ENCODE data around the gene CERS6.

The CERS6 gene

DNA sequence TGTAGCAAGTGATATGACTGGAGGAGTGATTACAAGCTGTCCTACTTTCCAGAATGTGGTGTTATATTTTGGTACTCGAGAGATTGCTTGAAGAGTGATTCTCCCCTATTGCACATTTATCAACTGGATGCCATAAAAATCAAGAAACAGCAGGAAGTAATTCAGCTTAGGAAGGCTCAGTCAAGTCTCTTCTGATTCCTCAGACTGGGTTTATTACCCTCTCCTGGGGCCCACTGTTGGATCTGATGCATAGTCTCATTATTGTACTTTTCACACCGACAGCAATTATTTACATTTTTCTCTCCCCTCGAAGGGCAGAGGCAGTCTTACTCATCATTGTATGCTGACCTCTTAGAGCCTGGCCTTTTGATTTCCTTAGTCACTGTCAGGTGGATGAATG is 355.6 kb downstream of the CERS6 start:
- TF ChIP-seq, protein P1, sequence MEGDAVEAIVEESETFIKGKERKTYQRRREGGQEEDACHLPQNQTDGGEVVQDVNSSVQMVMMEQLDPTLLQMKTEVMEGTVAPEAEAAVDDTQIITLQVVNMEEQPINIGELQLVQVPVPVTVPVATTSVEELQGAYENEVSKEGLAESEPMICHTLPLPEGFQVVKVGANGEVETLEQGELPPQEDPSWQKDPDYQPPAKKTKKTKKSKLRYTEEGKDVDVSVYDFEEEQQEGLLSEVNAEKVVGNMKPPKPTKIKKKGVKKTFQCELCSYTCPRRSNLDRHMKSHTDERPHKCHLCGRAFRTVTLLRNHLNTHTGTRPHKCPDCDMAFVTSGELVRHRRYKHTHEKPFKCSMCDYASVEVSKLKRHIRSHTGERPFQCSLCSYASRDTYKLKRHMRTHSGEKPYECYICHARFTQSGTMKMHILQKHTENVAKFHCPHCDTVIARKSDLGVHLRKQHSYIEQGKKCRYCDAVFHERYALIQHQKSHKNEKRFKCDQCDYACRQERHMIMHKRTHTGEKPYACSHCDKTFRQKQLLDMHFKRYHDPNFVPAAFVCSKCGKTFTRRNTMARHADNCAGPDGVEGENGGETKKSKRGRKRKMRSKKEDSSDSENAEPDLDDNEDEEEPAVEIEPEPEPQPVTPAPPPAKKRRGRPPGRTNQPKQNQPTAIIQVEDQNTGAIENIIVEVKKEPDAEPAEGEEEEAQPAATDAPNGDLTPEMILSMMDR (IDR thresholded peaks at IDR 0.05; ENCODE audit: control insufficient read depth, insufficient read depth, low read depth, low read length, missing control alignments): no peak
- H3K4me3 ChIP-seq (ENCODE audit: control insufficient read depth, low read depth, low read length): no peak overlapping the region
- DNase-seq (ENCODE audit: low read depth): no peak

DNA sequence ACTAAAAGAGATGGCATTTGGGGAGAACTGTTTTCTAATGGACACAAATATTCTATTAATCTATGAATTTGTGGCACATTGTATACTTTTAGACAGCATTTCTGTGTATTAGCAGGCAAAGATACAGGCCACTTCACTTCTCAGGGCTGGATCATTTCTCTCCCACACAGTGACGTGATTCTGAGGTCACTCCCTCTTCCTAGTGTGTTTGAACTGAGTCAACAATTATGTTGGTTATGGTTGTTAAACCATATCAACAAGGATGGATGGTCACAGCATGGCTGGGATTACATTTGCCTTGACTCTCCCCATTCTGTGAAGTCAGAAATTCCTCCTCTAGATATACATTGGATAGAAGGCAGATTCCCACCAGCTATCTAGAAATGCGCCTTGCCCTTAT is 358.0 kb downstream of the CERS6 start:
- no peak overlapping the region for H3K4me3 ChIP-seq (ENCODE audit: control insufficient read depth, low read depth, low read length)
- DNase-seq (ENCODE audit: low read depth): no peak
- TF ChIP-seq, protein P1 (IDR thresholded peaks at IDR 0.05; ENCODE audit: control insufficient read depth, insufficient read depth, low read depth, low read length, missing control alignments): no peak

DNA sequence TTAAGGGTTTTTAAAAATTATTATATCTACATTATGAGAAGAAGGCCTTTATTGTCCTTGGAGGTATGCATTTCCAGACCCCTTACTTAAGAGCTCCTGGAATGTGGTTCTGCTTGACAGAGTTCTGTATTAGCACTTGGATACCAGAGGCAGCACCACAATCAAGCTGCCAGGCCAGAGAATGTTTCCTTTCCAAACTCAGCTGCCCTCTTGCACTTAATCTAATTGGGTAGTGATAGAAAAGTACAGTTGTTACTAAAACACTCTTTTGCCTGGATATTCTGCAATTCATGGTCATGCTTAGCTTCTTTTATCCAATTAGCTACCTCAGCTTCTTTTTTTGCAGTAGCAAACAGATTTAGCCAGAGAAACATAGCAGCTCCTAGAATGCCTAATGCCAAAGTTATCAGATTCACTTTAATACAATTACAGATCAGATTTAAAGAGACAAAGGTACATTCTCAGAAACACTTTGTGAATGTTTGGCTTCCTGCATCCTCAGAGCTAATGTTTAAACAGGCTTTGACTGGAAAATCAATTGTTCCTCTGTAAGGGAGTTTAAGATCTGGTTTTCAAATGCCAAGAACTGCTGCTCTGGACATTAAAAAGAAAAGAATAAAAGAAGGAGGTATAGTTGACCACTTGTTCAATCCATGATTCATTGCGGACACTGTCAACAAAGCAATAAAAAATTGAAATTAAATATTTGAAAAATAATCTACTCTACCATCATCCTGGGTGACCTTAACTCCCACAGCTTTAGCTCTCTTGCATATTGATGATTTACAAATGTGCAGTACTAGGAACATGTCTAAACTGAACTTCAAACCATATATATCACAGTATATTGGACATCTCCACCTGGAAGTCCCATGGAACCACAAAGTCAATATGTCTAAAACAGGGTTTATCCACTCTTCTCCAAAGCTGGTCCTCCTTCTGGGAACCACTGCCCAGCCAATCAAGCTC is 359.2 kb downstream of the CERS6 start:
- TF ChIP-seq, protein P1 (IDR thresholded peaks at IDR 0.05; ENCODE audit: control insufficient read depth, insufficient read depth, low read depth, low read length, missing control alignments): no peak
- no peak overlapping the region for H3K4me3 ChIP-seq (ENCODE audit: control insufficient read depth, low read depth, low read length)
- no peak for DNase-seq (ENCODE audit: low read depth)

DNA sequence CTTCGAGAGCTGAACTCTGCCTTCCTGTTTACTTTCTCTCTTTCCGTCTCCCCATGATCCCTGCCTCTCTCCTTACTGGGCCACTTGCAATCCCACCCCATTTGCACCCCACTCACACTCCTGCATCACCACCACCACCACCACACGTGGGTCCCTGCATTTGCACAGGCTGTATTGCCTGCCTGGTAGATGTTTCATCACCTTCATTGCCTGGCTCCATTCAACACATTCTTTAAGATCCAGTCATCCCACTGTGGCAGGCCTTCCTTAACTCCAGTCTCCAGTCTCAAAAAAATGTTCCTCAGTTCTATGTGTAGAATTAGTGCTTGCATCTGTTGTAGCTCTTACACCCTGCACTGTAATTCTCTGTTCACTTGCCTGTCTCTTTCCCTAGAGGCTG is 360.3 kb downstream of the CERS6 start:
- DNase-seq (ENCODE audit: low read depth): peak; percentile 73
- no peak overlapping the region for H3K4me3 ChIP-seq (ENCODE audit: control insufficient read depth, low read depth, low read length)
- TF ChIP-seq, protein P1 (IDR thresholded peaks at IDR 0.05; ENCODE audit: control insufficient read depth, insufficient read depth, low read depth, low read length, missing control alignments): no peak

DNA sequence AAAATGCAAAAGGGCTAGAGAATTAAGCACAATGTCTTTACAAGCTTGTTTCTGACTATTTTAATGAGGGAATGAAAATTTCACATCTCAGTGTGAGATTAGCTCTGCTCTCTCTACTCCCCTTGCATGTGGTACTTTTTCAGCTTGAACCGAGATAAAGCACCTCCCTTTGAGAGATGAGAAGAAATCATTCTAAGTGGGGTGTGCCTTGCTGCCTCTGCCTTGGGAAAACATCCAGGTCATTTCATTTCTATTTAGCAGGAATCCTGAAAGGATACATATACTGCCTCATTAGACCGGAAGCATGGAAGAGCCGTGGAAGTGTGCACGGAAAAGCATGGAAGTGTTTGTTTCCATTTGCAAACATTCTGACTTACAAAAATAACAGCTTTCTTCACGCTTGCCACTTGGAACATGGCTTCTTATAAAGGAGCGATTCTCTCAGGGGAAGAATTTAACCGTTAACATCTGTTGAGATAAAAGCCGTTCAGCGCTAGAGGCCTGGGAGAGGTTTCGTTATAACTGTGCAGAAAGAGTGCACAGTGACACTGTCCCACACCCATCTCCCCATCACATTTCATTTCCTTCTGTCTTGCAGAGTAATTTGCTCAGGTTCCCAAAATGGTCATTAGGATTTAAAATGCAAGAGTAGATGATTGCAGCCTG is 363.1 kb downstream of the CERS6 start:
- no peak overlapping the region for H3K4me3 ChIP-seq (ENCODE audit: control insufficient read depth, low read depth, low read length)
- TF ChIP-seq, protein P1 (IDR thresholded peaks at IDR 0.05; ENCODE audit: control insufficient read depth, insufficient read depth, low read depth, low read length, missing control alignments): no peak
- no peak for DNase-seq (ENCODE audit: low read depth)

DNA sequence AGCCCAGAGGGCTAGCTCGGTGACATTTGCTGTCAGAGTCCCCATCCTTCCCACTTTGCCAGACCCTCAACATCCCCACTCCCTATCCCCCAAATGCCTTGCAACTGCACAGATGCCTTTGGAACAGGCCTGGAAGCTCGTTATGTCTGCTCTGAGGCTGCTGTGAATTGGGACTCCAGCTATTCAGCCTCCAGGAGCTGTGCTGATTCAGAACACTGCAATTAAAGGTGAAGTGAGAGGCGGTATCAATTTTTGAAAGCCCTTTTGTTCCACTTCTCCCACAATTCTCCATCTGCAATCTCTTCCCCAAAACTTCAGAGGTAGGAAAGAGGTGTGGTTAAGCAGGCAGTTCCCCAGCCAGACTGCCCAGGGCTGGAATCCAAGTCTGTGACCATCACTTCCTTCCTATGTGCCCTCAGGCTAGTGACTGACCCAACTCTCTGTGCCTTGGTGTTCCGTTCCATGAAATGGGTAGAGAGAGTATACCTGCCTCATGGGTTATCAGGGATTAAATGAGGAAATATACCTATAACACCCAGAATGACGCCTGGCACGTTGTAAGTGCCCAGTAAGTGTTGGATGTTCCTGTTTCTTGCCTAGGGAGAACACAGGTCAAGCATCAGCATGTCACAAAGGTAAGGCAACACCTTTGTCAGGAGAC is 363.9 kb downstream of the CERS6 start:
- H3K4me3 ChIP-seq (ENCODE audit: control insufficient read depth, low read depth, low read length): no peak overlapping the region
- TF ChIP-seq, protein P1 (IDR thresholded peaks at IDR 0.05; ENCODE audit: control insufficient read depth, insufficient read depth, low read depth, low read length, missing control alignments): no peak
- DNase-seq (ENCODE audit: low read depth): no peak
